HepG2 (cell line): ENCODE results near the gene SLC25A47. TPM values are rescaled to one million over a fixed set of nuclear protein-coding genes. Genes with fewer than 3 reads are reported as not detected.
A peak's percentile ranks its signal among the peaks of the same experiment; 100 is the strongest.

ENCODE experiments used
- ATAC-seq: fragments of 200-7000 bp; cut with Tn5 transposase; 3 replicates; pipeline ENCODE4 v1.9.1; 2020; ENCODE audit warnings: mild to moderate bottlenecking, moderate library complexity
- BruUV-seq: library from RNA; stranded (reverse); fragments of 400-500 nt; replicated peaks from 2 replicates; lab custom pipeline; 2021; lab: Mats Ljungman, UMichigan
- CTCF ChIA-PET: fragments of 300-600 bp; formaldehyde crosslinking; extraction: SDS; loops from one replicate; lab custom pipeline; 2021; ENCODE audit warnings: low total read pairs, inconsistent platforms, low intra/inter-chr PET ratio; lab: Yijun Ruan, JAX
- POLR2A ChIA-PET: fragments of 350-600 bp; sonication (Branson Sonifier 250); formaldehyde crosslinking; loops from one replicate; lab custom pipeline; 2020; ENCODE audit warnings: antibody characterized with exemption, inconsistent platforms; lab: Yijun Ruan, JAX
- DNase-seq: peaks from one replicate; pipeline ENCODE4 v3.0.0-alpha.2; 2015; ENCODE audit warnings: low spot score
- FAIRE-seq: peaks from 3 replicates; lab custom pipeline; 2011; peaks lifted over from hg19 to GRCh38; lab: Jason Lieb, UNC
- H2AFZ ChIP-seq: one replicate; pipeline ENCODE4 v1.6.1; 2011; ENCODE audit warnings: low read length, inconsistent platforms
- H3K27ac ChIP-seq: fragments of 300-600 bp; 3 replicates; pipeline ENCODE4 v1.8.0; 2011; ENCODE audit warnings: mixed run types, mild to moderate bottlenecking, mixed read lengths, low read length, inconsistent platforms; ENCODE audit not compliant: insufficient read depth; ENCODE audit errors: extremely low read length
- H3K27me3 ChIP-seq, 2 experiments: fragments of 200-600 bp in 1 of 2; 2 replicates in 1 of 2; 3 replicates in 1 of 2; pipeline versions ENCODE4 v1.6.0 to v1.8.0; 2011; ENCODE audit warnings: low read length in 2 of 2, mild to moderate bottlenecking in 2 of 2, moderate library complexity in 2 of 2, inconsistent platforms in 1 of 2; ENCODE audit not compliant: insufficient read depth in 2 of 2, control insufficient read depth in 1 of 2
- H3K36me3 ChIP-seq, 2 experiments: fragments of 200-600 bp in 1 of 2; replicated peaks in 1 of 2; 2 replicates in 1 of 2; 3 replicates in 1 of 2; pipeline versions ENCODE4 v1.5.1 to v1.8.0; 2011; ENCODE audit warnings: low read length in 2 of 2, inconsistent platforms in 1 of 2; ENCODE audit not compliant: insufficient read depth in 2 of 2, control insufficient read depth in 1 of 2
- H3K4me1 ChIP-seq: 2 replicates; pipeline ENCODE4 v1.5.1; 2012; ENCODE audit warnings: low read length, inconsistent platforms; ENCODE audit not compliant: insufficient read depth
- H3K4me2 ChIP-seq: 2 replicates; pipeline ENCODE4 v1.6.0; 2011; ENCODE audit warnings: low read depth, low read length, inconsistent platforms
- H3K4me3 ChIP-seq, 3 experiments: fragments of 200-600 bp in 1 of 3; sonication (generic), shearing (Covaris generic) in 1 of 3; replicated peaks in 1 of 3; 2 replicates each; pipeline ENCODE4 v1.5.1; 2011 to 2016; ENCODE audit warnings: low read length in 3 of 3, inconsistent platforms in 2 of 3, low read depth in 2 of 3, mild to moderate bottlenecking in 2 of 3, control low read depth in 1 of 3, mixed read lengths in 1 of 3; ENCODE audit not compliant: insufficient read depth in 1 of 3
- H3K79me2 ChIP-seq: one replicate; pipeline ENCODE4 v1.6.1; 2011; ENCODE audit warnings: low read length, inconsistent platforms; ENCODE audit not compliant: insufficient read depth
- H3K9ac ChIP-seq: 2 replicates; pipeline ENCODE4 v1.6.0; 2011; ENCODE audit warnings: mild to moderate bottlenecking, low read depth, low read length, inconsistent platforms; ENCODE audit not compliant: insufficient read depth
- H3K9me3 ChIP-seq: 2 replicates; pipeline ENCODE4 v1.5.1; 2012; ENCODE audit warnings: mild to moderate bottlenecking, low read length
- H4K20me1 ChIP-seq: 2 replicates; pipeline ENCODE4 v1.6.0; 2011; ENCODE audit warnings: inconsistent platforms, mild to moderate bottlenecking, low read length, moderate library complexity; ENCODE audit not compliant: insufficient read depth
- AGO2 ChIP-seq: fragments of 200-400 bp; formaldehyde crosslinking; optimal IDR thresholded peaks from 2 replicates; pipeline ENCODE3; 2017; ENCODE audit warnings: mild to moderate bottlenecking, low read depth, low read length, moderate library complexity
- ISL2 ChIP-seq: sonication (generic); formaldehyde crosslinking; IDR thresholded peaks from 2 replicates; pipeline ENCODE4 v1.5.0; 2020; ENCODE audit warnings: missing genetic modification reagents
- PRPF4 ChIP-seq: fragments of 200-400 bp; formaldehyde crosslinking; IDR thresholded peaks from 2 replicates; pipeline ENCODE4 v1.6.1; 2016; ENCODE audit warnings: low read length, low read depth; ENCODE audit not compliant: poor library complexity, severe bottlenecking
- ZNF768 ChIP-seq: sonication (generic); formaldehyde crosslinking; IDR thresholded peaks from 2 replicates; pipeline ENCODE4 v1.4.0; 2020; ENCODE audit warnings: missing genetic modification reagents
- WGBS: methylation state at CpG from one replicate; pipeline ENCODE4 v1.1.6; 2017; ENCODE audit warnings: low lambda C conversion rate; 5-methylcytosine and 5-hydroxymethylcytosine counted together
- in situ Hi-C: cut with HindIII; loops from 2 replicates; pipeline ENCODE4 v1.10.0; 2017; ENCODE audit warnings: low pct_unique_long_range_greater_than_20kb; ENCODE audit not compliant: extremely low pct_ligation_motif_present
- intact Hi-C: fragments of 100-400 bp; cut with micrococcal nuclease; formaldehyde crosslinking; loops from one replicate; pipeline ENCODE4 v1.10.0; 2022; ENCODE audit not compliant: unreplicated experiment
- polyA plus RNA-seq, 8 experiments: library from polyadenylated mRNA; depleted of rRNA in 3 of 8; stranded (reverse) in 7 of 8; unstranded in 1 of 8; fragments of >200 nt; fragmentation: Illumina TruSeq in 4 of 8; extraction: Trizol in 4 of 8; gene quantifications; 2 replicates each; pipeline versions ENCODE4 v1.2.1 to v1.2.3, GENCODE V29; 2011 to 2016; ENCODE audit warnings: low read depth in 4 of 8, missing spikeins in 1 of 8, mixed read lengths in 1 of 8; ENCODE audit not compliant: insufficient read depth in 1 of 8
- total RNA-seq, 5 experiments: library from RNA; depleted of rRNA; stranded (reverse); fragments of >200 nt; fragmentation: Illumina TruSeq; extraction: Trizol; gene quantifications; 2 replicates each; pipeline ENCODE4 v1.2.3, GENCODE V29; 2016; ENCODE audit warnings: low read depth in 1 of 5

SLC25A47 gene
- total and polyA plus RNA-seq, 2 of the 13 experiments (the other 11 are each of a cell fraction or from before 2014, with no cell fraction given): 1.0 to 1.7 TPM

DNA sequence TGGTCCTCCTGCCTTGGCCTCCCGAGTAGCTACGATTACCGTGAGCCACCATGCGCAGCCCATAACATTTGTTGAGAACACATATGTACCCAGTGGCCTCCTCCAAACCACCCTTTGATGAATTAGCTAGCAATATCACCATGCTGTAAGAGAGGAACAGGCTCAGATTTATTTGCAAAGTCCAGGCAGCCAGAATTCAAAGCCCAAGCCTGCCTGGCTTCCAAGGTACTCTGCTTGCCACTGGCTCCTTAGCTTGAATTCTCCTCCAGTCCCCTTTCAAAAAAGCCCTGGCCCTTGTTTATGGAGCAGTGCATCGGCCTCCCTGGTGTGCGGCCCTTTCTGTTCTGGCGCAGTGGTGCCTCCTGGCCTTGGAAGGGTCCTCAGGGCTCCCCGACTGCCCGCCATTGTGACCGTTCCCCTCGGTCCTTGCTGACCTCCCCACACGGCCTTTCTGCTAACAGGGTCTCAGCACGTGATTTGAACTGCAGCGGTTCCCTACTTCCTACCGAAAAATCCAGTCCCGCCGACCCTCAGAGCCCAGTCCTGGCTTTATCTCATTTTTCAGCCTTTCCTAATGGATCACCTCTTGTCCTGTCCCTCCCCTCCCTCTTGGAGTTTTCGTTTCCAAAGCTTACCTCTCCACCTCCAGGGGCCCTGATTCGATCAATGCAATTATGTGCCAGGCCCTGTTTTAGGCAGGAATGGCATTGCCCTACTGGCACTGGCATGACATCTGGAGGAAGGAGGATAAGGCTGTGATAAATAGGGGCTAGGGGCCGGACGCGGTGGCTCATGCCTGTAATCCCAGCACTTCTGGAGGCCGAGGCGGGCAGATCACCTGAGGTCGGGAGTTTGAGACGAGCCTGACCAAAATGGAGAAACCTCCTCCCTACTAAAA lies 38.9 kb upstream of the SLC25A47 start:
- peak; percentile 25; the same call in 1 of the 2 replicates for TF ChIP-seq ZNF768 (CRISPR knock-in tag)
- TF ChIP-seq ISL2 (CRISPR knock-in tag): no peak
- TF ChIP-seq PRPF4: peak; percentile 41
- TF ChIP-seq AGO2: peak; percentile 46
- Histone ChIP-seq H3K36me3 (peaks cover 3 to 8% of the 10 kb centered on the region in 2 experiments; a peak in 3 of 5 replicates), H2AFZ (no peak overlapping the region), H3K4me2 (no peak overlapping the region), H4K20me1 (peaks cover 7% of the 10 kb centered on the region; the same call in 1 of the 2 replicates), H3K27me3 (no peaks in the 10 kb centered on the region), H3K9ac (no peak overlapping the region), H3K9me3 (no peaks in the 10 kb centered on the region), H3K27ac (no peak overlapping the region), H3K4me1 (peaks cover 62% of the 10 kb centered on the region), H3K79me2 (peaks cover 14% of the 10 kb centered on the region), H3K4me3 (no peak overlapping the region)
- BruUV-seq: no TSS peak
- FAIRE-seq: no peak
- ChIA-PET POLR2A (interaction anchor here (1.6 kb wide), 1 partner anchor 91 kb away, joined by 5 read pairs; a partner anchor contains a TSS), CTCF (interaction anchor here (2.0 kb wide), 1 partner anchor 94 kb away, joined by 14 read pairs; no protein-coding TSS in a partner anchor)
- in situ Hi-C loops (no loop called here), intact Hi-C loops (loop anchor here (5.0 kb wide), 1 partner anchor 1518 kb away; no protein-coding TSS in a partner anchor)
- no peak for ATAC-seq
- DNase-seq: no peak
- 96% methylated on average over 26 of the region's 26 CpGs for WGBS
